SK-N-SH (cell line): ENCODE results near the gene PAPOLB. TPM values are rescaled to one million over a fixed set of nuclear protein-coding genes. Genes with fewer than 3 reads are reported as not detected.

Experiments used
- CTCF ChIA-PET: fragments of 300-600, 350-600 bp; formaldehyde crosslinking; extraction: SDS; loops from one replicate; lab custom pipeline; 2021; lab: Yijun Ruan, JAX
- POLR2A ChIA-PET: fragments of 350-600 bp; sonication (Branson Sonifier 250); formaldehyde crosslinking; extraction: SDS; loops from one replicate; lab custom pipeline; 2020; ENCODE audit warnings: antibody characterized with exemption, inconsistent platforms; lab: Yijun Ruan, JAX
- DNase-seq: peaks from one replicate; pipeline ENCODE4 v3.0.0; 2012
- H2AFZ ChIP-seq: fragments of 200-600 bp; sonication (generic); 2 replicates; pipeline ENCODE4 v1.8.1; 2016; ENCODE audit warnings: antibody characterized with exemption, mild to moderate bottlenecking, low read depth
- H3F3A ChIP-seq: fragments of 200-600 bp; sonication (generic); replicated peaks from 2 replicates; pipeline ENCODE3; 2016; ENCODE audit warnings: antibody characterized with exemption, mild to moderate bottlenecking; ENCODE audit not compliant: insufficient read depth
- H3K27ac ChIP-seq, 2 experiments: fragments of 200-500 bp in 1 of 2; fragments of 200-600 bp in 1 of 2; sonication (Bioruptor generic) in 1 of 2; sonication (generic), shearing (Covaris generic) in 1 of 2; 2 replicates each; pipeline versions ENCODE4 v1.5.1 to v1.6.1; 2014 to 2016; ENCODE audit warnings: low read depth in 2 of 2, inconsistent platforms in 1 of 2, low read length in 1 of 2, mild to moderate bottlenecking in 1 of 2, mixed read lengths in 1 of 2
- H3K27me3 ChIP-seq: fragments of 200-600 bp; sonication (generic), shearing (Covaris generic); 2 replicates; pipeline ENCODE4 v1.6.1; 2016; ENCODE audit warnings: mixed run types; ENCODE audit not compliant: insufficient read depth
- H3K36me3 ChIP-seq, 2 experiments: fragments of 200-500 bp in 1 of 2; fragments of 200-600 bp in 1 of 2; sonication (Bioruptor generic) in 1 of 2; sonication (generic) in 1 of 2; replicated peaks in 1 of 2; 2 replicates each; pipeline versions ENCODE3 to v1.5.1; 2014 to 2016; ENCODE audit warnings: low read length in 1 of 2, mild to moderate bottlenecking in 1 of 2; ENCODE audit not compliant: insufficient read depth in 2 of 2, control insufficient read depth in 1 of 2
- H3K4me1 ChIP-seq, 2 experiments: fragments of 200-500 bp in 1 of 2; fragments of 200-600 bp in 1 of 2; sonication (Bioruptor generic) in 1 of 2; sonication (generic), shearing (Covaris generic) in 1 of 2; 2 replicates each; pipeline versions ENCODE4 v1.5.1 to v1.6.1; 2014 to 2016; ENCODE audit warnings: low read depth in 1 of 2, low read length in 1 of 2, mixed run types in 1 of 2; ENCODE audit not compliant: insufficient read depth in 2 of 2, control insufficient read depth in 1 of 2
- H3K4me2 ChIP-seq: fragments of 200-600 bp; sonication (generic), shearing (Covaris generic); 2 replicates; pipeline ENCODE4 v1.6.1; 2017; ENCODE audit warnings: mixed run types
- H3K4me3 ChIP-seq, 2 experiments: fragments of 200-500 bp in 1 of 2; fragments of 200-600 bp in 1 of 2; sonication (Bioruptor generic) in 1 of 2; sonication (generic), shearing (Covaris generic) in 1 of 2; 2 replicates each; pipeline versions ENCODE4 v1.5.1 to v1.8.1; 2014 to 2016; ENCODE audit warnings: low read depth in 2 of 2, inconsistent platforms in 1 of 2, low read length in 1 of 2, mild to moderate bottlenecking in 1 of 2, mixed read lengths in 1 of 2, moderate library complexity in 1 of 2
- H3K79me2 ChIP-seq: fragments of 200-600 bp; sonication (generic); 2 replicates; pipeline ENCODE4 v1.8.1; 2017; ENCODE audit warnings: mild to moderate bottlenecking; ENCODE audit not compliant: insufficient read depth
- H3K9ac ChIP-seq: fragments of 200-600 bp; sonication (generic); 2 replicates; pipeline ENCODE4 v1.6.1; 2017; ENCODE audit warnings: mixed run types
- H3K9me2 ChIP-seq: fragments of 200-600 bp; sonication (generic); 2 replicates; pipeline ENCODE4 v1.6.1; 2017; ENCODE audit warnings: mixed run types
- H3K9me3 ChIP-seq: fragments of 200-600 bp; sonication (generic); 2 replicates; pipeline ENCODE4 v1.6.1; 2017; ENCODE audit warnings: mixed run types, mild to moderate bottlenecking, moderate library complexity
- H4K20me1 ChIP-seq: fragments of 200-600 bp; sonication (generic); 2 replicates; pipeline ENCODE4 v1.6.1; 2017; ENCODE audit warnings: mild to moderate bottlenecking, mixed run types; ENCODE audit not compliant: insufficient read depth
- EZH2phosphoT487 ChIP-seq: fragments of 200-600 bp; sonication (generic); IDR thresholded peaks from 2 replicates; pipeline ENCODE4 v1.6.1; 2017; ENCODE audit warnings: low read depth, mixed run types, mild to moderate bottlenecking, antibody characterized with exemption, moderate library complexity, borderline replicate concordance
- JUND ChIP-seq: IDR thresholded peaks from 2 replicates; pipeline ENCODE4 v1.4.0; 2012
- MXI1 ChIP-seq: IDR thresholded peaks from 2 replicates; pipeline ENCODE4 v1.6.1; 2012; ENCODE audit warnings: mild to moderate bottlenecking, low read depth, low read length, improper control_type of control experiment
- TEAD4 ChIP-seq: IDR thresholded peaks from 2 replicates; pipeline ENCODE4 v1.4.0; 2012; ENCODE audit warnings: mild to moderate bottlenecking, borderline replicate concordance; ENCODE audit not compliant: insufficient read depth
- WGBS: methylation state at CpG from one replicate; pipeline ENCODE4 v1.1.6; 2017; ENCODE audit warnings: low lambda C conversion rate; 5-methylcytosine and 5-hydroxymethylcytosine counted together
- polyA plus RNA-seq, 3 experiments: library from polyadenylated mRNA; depleted of rRNA; stranded (reverse); fragments of >200 nt; gene quantifications; 2 replicates each; pipeline ENCODE4 v1.2.3, GENCODE V29; 2012
- TF ChIP-seq, protein P1 (sequence below): IDR thresholded peaks from 2 replicates; pipeline ENCODE4 v1.4.0; 2012; ENCODE audit warnings: low read depth, borderline replicate concordance
- TF ChIP-seq, protein P2 (sequence below): IDR thresholded peaks from 2 replicates; pipeline ENCODE4; 2012

The PAPOLB gene
- polyA plus RNA-seq, 1 of the 3 experiments (the other 2 are of a cell fraction): not detected

DNA sequence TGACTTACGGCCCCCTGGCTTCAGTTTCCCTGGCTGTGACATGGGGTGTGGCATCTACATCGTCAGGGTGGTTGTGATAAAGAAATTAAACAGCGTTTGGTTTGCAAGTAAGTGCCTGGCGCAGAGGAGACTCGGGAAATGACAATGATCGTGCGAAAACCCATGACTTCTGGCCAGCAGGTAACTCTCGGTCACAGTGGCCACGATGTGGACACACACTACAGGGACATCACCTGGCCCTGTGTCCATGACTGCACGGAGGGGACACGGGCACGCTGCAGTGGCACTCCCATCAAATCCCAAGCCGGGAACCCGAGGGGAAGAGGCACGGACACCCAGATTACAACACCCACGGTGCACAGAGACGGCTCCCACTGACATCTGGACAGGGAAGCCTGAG is 28.7 kb downstream of the PAPOLB start:
- H3K4me3 ChIP-seq: no peak overlapping the region
- no peaks in the 10 kb centered on the region for H3K9me2 ChIP-seq
- POLR2A ChIA-PET: interaction anchor here (0.7 kb wide), 1 partner anchor 10 kb away, joined by 3 read pairs; no protein-coding TSS in a partner anchor

DNA sequence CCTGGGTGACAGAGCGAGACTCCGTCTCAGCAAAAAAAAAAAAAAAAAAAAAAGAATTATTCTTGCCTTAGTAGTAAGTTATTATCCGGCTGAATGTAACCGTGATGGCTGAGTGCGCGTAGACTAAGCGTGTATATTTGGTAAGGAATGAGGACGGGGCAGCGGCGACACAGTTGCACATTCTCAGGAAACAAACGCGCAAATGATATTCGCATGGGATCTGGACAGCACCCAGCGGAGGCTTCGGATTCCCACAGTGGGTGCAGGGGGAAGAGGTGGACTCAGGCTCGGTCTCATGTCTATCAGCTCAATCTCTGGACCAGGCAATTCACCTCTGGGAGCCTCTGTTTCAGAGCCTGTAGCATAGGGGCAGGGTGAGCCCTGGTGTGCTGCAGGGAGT is 29.1 kb downstream of the PAPOLB start:
- 96% methylated on average over 16 of the region's 16 CpGs for WGBS
- Histone ChIP-seq H3K4me1 (peaks cover 0 to 24% of the 10 kb centered on the region in 2 experiments; a peak in 1 of 4 replicates), H3K27me3 (no peaks in the 10 kb centered on the region), H3K9me2 (no peaks in the 10 kb centered on the region), H3K4me2 (no peak overlapping the region), H3K27ac (no peak overlapping the region), H3K9ac (no peak overlapping the region), H3F3A (no peaks in the 10 kb centered on the region), H3K36me3 (no peaks in the 10 kb centered on the region), H3K4me3 (no peak overlapping the region), H4K20me1 (no peaks in the 10 kb centered on the region), H3K79me2 (no peaks in the 10 kb centered on the region), H3K9me3 (no peaks in the 10 kb centered on the region), H2AFZ (no peak overlapping the region)
- CTCF ChIA-PET: interaction anchor here (0.6 to 8.9 kb wide), 5 partner anchors 12 to 1288 kb away, joined by 3 to 235 read pairs (median 109); partner anchors contain the start of gene RADIL
- TF ChIP-seq, protein P1, sequence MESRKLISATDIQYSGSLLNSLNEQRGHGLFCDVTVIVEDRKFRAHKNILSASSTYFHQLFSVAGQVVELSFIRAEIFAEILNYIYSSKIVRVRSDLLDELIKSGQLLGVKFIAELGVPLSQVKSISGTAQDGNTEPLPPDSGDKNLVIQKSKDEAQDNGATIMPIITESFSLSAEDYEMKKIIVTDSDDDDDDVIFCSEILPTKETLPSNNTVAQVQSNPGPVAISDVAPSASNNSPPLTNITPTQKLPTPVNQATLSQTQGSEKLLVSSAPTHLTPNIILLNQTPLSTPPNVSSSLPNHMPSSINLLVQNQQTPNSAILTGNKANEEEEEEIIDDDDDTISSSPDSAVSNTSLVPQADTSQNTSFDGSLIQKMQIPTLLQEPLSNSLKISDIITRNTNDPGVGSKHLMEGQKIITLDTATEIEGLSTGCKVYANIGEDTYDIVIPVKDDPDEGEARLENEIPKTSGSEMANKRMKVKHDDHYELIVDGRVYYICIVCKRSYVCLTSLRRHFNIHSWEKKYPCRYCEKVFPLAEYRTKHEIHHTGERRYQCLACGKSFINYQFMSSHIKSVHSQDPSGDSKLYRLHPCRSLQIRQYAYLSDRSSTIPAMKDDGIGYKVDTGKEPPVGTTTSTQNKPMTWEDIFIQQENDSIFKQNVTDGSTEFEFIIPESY: no peak
- peak; percentile 30 for DNase-seq
- POLR2A ChIA-PET: no interaction called here

More for the DNA sequence above, 28.7 kb downstream of the PAPOLB start:
- CTCF ChIA-PET: interaction anchor here (2.8 to 8.9 kb wide), 4 partner anchors 11 to 253 kb away, joined by 7 to 235 read pairs (median 154); partner anchors contain the start of gene RADIL
- Histone ChIP-seq H4K20me1 (no peaks in the 10 kb centered on the region), H2AFZ (no peak overlapping the region), H3K9me3 (no peaks in the 10 kb centered on the region), H3K9ac (no peak overlapping the region), H3K4me2 (no peak overlapping the region), H3K36me3 (no peaks in the 10 kb centered on the region)
- WGBS: 93% methylated on average over 17 of the region's 17 CpGs
- TF ChIP-seq MXI1: no peak
- TF ChIP-seq JUND: no peak
- TF ChIP-seq TEAD4: no peak
- TF ChIP-seq, protein P2, sequence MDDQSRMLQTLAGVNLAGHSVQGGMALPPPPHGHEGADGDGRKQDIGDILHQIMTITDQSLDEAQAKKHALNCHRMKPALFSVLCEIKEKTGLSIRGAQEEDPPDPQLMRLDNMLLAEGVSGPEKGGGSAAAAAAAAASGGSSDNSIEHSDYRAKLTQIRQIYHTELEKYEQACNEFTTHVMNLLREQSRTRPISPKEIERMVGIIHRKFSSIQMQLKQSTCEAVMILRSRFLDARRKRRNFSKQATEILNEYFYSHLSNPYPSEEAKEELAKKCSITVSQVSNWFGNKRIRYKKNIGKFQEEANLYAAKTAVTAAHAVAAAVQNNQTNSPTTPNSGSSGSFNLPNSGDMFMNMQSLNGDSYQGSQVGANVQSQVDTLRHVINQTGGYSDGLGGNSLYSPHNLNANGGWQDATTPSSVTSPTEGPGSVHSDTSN: no peak
- no peak for TF ChIP-seq EZH2phosphoT487
- TF ChIP-seq, all 33 proteins: peak for 0
- Histone ChIP-seq H3K79me2 (no peaks in the 10 kb centered on the region), H3F3A (no peaks in the 10 kb centered on the region), H3K27me3 (no peaks in the 10 kb centered on the region), H3K27ac (no peak overlapping the region), H3K4me1 (peaks cover 0 to 29% of the 10 kb centered on the region in 2 experiments; a peak in 1 of 4 replicates)
- DNase-seq: no peak
